GM19372 (cell line): ENCODE results near the gene MMS22L.

Experiments used
- ATAC-seq: cut with Tn5 transposase; IDR thresholded peaks from one replicate; pipeline ENCODE4 v1.9.1; 2021; ENCODE audit warnings: mild to moderate bottlenecking, low read depth, moderate library complexity; ENCODE audit not compliant: unreplicated experiment

Gene MMS22L

DNA sequence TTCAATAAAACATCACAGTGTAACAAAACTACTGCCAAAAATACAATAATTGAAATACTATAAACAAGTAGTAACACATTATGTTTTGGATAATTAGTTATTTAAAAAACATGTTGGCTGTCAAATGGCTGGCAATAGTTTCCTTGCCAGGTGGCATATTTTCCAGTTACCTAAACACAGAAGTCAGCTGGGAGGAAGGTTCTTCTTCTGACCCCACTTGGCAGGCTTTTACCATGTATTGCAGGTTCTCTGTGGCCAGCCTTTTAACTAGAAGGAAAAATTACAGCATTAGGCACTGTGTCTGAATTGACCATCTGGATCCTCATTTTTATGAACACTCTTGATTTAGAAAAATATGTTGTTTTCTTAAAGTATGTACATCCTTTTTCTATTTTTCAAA is 131.4 kb downstream of the MMS22L start:
- no peak for ATAC-seq

- ATAC-seq, result no peak
Observed at GRCh38 chr6:97150932-97151331, 132.1 kb downstream of the MMS22L start.

DNA sequence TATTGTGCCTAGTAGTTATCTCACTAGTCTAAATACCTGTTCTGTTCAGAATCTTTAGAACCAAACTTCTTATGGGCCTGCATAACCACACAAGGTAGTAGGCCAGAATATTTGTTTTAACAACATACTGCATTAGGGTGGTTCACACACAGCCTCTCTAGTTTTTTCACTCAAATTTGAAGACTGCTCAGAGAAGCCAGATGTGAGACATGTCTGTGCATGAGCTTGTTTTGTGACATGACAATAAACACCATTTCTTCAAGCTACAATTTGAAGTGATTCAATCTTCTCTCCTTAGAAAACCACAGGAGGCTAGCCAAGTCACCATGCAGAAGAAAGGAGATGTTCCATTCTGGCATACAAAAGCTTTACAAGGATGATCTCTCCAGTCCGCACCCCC is 135.6 kb downstream of the MMS22L start:
- no peak for ATAC-seq

- no peak for ATAC-seq
Observed at GRCh38 chr6:97145691-97146090, 137.3 kb downstream of the MMS22L start.

- no peak for ATAC-seq
Observed at GRCh38 chr6:97141756-97142155, 141.3 kb downstream of the MMS22L start.

DNA sequence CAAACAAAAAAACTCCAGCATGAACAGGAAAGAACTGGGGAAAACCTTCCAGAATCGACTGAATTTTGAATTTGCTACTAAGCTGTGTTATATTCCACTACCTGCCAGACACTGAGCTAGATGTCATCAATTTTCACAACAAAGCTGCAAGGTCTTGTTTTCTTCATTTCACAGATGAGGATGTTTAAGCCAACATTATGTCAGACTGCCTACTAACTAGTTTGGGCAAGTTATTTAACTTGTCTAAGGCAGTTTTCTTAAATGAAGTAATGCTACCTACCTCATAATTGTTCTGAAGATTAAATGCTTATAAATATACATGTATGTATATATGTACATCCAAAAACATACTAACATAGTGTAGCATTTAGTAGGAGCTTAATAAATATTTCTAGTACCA is 144.4 kb downstream of the MMS22L start:
- ATAC-seq, result no peak

- ATAC-seq, result peak; percentile 59
Observed at GRCh38 chr6:97136626-97137358, 146.2 kb downstream of the MMS22L start.

DNA sequence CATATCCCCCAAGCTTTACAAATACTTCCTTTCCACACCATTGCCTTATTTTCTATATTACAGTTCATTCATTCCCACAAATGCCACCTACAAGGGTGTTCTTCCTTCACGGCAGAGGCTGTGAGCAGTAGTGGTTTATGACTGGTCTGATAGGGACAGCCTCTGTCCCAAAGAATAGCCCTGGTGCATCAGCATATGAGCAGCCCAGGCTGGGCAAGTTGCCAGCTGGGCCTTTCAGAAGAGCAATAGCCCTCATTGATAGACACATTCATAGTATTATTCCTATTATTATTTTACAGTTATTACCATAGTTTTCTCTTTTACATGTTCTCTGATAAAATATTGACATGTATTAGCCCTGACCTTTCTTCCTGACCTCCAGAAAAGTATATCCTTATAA is 149.9 kb downstream of the MMS22L start:
- no peak for ATAC-seq

DNA sequence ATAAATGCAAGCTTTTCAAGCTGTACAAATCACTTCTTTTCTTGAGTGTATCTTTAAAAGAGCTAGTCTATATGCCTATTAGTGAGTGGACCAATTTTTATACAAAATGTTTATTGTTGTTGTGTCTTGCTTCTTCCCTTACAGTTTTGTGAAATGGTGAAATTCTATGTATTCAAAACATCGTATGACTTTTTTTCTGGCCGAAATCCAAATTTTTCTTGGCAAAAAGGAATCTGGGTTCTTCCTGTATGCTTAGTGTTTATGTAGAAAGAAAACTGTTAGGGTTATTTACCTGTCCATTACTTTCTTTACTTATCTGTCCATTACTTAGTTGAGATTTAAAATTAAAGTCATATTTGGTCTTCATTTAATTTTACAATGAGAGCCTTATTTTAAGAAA is 153.9 kb downstream of the MMS22L start:
- no peak for ATAC-seq

DNA sequence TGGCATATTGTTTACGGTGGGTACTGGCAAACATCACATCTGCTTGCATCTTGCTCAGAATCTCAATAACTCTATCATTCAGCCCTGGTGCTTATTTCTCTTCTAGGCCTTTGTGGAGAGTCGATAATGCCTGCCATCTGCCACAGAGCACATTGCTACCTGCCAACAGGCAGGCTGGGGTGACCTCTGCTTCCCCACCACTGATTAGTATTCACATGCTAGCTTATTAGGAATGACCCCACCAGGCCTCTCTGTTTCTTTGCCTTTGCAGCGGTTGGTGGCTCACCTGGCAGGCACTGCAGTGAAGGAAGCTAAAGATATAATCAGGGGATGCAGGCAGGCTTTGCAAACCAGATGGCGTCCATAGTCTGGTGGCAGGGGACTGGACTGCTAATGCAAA is 154.5 kb downstream of the MMS22L start:
- ATAC-seq, result no peak

- no peak for ATAC-seq
Observed at GRCh38 chr6:97123652-97124051, 159.4 kb downstream of the MMS22L start.

DNA sequence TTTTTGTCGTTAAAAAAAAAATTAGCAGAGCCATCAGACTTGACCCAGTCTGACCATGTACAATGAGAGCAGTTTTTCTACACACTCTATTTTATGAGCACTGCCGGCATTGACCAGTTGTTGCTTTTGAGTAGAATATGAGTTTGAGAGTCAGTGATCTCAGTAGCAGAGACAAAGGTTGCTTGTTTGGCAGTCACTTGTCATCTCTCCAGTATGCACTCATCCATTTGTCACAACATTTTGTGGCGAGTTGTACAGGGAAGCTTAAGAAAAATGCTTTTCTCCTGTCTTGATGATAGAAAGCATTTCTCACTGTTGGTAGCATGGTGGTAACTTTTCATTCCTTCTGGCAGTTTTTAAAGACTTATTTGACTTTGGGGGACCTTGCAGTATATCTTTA is 159.9 kb downstream of the MMS22L start:
- ATAC-seq, result no peak

DNA sequence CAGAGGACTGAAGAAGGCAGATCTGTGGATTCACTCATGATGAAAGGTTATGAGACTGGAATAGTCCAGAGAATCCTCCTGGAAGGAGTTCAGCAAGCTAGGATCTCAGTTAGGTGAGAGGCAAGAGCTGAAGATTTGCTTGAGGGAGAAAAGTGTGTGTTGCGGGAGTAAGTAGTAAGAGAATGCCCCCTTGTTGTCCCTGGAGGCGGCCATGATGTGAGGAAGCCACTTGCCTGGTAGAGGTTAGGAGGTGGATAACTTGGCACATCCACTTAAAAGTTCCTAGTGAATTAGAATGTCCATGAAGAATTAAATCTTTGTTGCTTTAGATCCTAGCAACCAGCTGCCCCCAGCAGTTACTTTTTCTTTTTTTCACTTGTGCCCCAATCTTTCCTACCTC is 162.5 kb downstream of the MMS22L start:
- ATAC-seq, result no peak

DNA sequence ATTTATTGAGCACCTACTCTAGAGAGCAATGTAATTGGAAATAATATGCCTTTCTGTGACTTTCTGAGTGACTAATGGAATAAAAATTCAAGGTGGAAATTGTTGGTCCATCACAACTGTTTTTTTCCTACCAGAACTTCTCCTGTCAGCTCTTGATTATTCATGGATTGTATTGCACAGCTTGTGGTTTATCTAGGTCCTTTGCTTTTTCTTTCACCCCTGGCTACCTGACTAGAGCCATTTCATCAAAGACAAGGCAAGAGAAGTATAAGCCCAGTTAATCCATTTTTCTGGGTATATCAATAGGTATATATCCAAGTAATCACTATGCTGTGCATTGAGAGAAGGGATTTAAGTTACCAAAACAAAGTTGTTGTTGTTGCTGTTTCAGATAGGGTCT is 168.4 kb downstream of the MMS22L start:
- no peak for ATAC-seq

DNA sequence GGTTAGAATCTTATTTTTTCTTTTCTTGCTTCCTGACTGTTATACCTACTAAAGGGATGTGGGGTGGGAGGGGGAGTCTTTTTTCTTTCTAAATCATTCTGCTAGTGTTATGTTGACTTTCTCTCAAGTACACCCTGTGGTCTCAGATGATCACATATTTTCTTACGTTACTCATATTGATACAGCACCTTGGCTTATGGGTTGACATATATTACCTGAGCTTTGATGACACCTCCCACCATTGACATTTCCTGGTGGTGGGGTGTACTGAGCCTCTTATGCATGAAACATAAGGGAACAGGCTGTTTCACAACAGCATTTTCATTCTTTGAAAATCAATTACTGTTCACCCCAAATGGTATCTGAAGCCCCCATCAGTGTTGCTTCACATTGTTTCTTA is 169.8 kb downstream of the MMS22L start:
- ATAC-seq, result no peak

- no peak for ATAC-seq
Observed at GRCh38 chr6:97111243-97111642, 171.8 kb downstream of the MMS22L start.

DNA sequence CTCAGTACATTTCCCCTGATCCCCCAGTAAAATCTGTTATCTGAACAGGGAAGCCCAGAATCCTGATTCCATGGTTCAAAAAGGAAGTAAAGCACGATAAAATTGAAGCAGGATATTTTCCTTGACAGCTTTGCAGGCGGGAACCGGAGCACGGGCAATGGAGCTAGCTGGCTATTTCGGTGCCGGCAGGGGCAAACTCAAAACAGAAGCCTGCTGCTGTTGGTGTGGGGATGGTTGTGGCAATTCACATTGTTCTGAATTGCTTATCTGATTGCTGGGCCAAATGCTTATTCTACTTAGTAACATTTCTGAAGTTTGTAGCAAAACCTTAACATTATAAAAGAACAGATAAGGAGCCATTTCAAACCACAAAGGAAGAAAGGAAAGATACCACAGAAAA is 172.4 kb downstream of the MMS22L start:
- no peak for ATAC-seq

- ATAC-seq, result no peak
Observed at GRCh38 chr6:97110149-97110548, 172.9 kb downstream of the MMS22L start.

- no peak for ATAC-seq
Observed at GRCh38 chr6:97109444-97109843, 173.6 kb downstream of the MMS22L start.

DNA sequence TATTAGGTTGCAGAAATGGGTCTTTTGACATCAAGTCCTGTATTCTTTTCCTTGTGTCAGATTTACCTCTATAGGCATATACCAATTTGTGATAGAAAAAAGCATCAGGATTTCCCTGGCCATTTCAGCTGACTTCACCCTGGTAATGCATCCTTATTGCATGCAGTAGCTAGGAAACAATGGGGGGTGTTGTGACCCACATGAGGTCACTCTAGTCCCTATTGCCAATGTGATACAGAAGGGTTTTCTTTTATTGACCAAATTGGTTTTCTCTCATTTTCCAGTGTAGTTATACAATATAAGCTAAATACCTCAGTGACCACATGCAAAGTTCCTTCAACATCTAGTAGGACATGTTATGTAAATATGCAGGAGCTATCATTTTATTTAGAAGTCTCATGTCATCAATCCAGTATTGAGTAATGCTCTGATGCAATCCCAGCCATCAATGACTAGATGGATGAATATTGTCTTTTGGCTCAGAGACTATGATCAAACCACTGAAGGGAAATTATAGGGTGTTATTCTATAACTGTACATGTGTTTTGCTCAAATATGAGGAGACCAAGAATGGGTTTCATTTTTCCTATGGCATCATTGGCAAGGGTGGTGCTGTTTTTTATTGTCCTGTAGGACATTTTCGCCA is 180.7 kb downstream of the MMS22L start:
- ATAC-seq, result no peak

- no peak for ATAC-seq
Observed at GRCh38 chr6:97100696-97101095, 182.3 kb downstream of the MMS22L start.
